ENCODE results near the gene ZNF746. TPM values are rescaled to one million over a fixed set of nuclear protein-coding genes. Genes with fewer than 3 reads are reported as not detected.

The ZNF746 gene
- 19.2 and 20.7 TPM in 2 replicates for total RNA-seq

DNA sequence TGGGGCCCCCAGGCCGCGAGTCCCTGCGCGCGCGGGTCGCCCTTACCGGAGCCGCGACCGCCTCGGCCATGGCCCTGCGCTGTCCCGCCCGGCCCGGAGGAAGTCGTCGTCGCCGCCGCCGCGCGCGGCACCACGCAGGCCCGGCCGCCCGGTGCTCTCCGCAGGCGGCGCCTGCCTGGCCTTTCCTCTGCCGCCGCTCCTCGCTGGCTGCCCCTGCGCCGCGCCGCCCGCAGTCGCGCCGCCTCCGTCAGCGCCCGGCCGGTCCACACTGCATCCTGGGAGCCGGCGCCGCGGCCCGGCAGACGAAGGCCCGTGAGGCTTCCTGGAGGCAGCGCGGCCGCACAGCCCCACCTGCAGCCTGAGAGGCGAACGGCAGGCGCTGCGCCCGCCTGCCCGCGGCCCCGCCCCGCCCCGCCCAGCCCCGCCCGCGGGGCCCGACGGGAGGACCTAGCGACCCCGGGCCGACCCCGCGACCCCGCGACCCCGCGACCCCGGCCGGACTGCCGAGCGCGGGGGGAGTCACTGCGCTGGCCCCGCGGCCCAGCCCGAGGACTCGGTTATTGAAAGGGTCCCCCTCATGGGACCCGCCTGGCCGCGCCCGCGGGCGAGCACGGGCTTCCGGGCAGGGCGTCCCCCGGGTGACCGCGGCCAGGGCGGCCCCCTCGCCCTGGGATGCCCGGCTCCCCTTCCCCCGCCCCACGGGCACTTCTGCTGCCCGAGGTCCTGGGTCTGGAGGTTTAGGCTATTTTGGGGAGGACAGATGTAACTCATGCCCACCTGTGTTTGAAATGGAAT is at the start of gene ZNF746:
Gene ZNF746 (minus strand): TSS at position 343 of the 795 bp plus-strand sequence. CDS start 273 bp downstream, at position 70.

DNA sequence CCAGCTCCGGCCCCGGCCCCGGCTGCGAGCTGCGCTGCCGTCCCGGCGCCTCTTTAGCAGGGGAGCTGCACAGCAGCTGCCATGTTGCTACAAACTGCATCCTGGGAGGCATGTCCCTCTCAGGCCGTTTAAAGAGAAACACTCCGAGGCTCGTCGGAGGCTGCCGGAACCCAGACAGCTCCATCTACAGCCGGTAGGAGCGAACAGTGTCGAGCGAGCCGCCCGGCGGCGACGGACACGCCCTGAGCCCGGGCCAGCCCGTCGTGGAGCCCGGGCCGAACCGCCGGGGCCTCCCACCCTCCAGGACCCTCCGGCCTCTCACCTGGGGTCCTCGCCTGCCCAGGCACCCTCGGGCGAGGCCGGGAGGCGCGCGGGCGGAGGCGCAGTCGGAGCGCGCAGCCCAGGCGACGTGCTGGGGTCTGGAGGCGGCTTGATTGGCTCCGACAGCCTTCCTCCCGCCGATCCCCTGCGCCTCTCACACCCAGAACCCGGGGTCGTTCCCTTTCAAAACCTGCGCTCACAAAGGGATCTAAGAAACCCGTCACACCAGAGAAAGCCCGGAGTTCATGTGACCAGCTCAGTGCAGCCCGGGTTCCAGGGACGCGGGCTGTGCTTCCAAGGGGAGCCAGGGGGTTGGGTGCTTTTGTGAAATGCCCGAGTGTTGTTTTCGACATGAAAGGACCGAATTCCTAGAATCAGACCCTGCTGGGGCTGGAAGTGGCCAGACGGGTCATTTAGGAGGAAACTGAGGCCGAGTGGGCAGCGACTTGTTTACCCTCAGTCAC is 36.9 kb downstream of the ZNF746 start, which contains the start of gene ZNF777:
Gene ZNF777 (minus strand): TSS at position 570 of the 785 bp plus-strand sequence. CDS start 5,040 bp downstream, outside the sequence.

Other genes starting within 250 kb of the ZNF746 start
- 8.4 and 11.5 TPM in 2 replicates for gene ZNF783, start 235.6 kb downstream of the ZNF746 start, total RNA-seq
- gene ZNF777, start 36.7 kb downstream of the ZNF746 start, total RNA-seq, result 4.3 and 5.5 TPM in 2 replicates